Smooth muscle cell (in vitro differentiated cells): ENCODE data around the gene C12orf76. TPM values are rescaled to one million over a fixed set of nuclear protein-coding genes. Genes with fewer than 3 reads are reported as not detected.
A peak's percentile ranks its signal among the peaks of the same experiment; 100 is the strongest.

Source experiments
- DNase-seq: peaks from one replicate; lab custom pipeline; 2025; ENCODE audit not compliant: unreplicated experiment; lab: John Stamatoyannopoulos, UW
- H2AFZ ChIP-seq: fragments of 200-600 bp; sonication (generic); 2 replicates; pipeline ENCODE4 v1.6.0; 2016; ENCODE audit warnings: antibody characterized with exemption, low read depth, mild to moderate bottlenecking
- H3F3A ChIP-seq: fragments of 200-600 bp; sonication (generic); 2 replicates; pipeline ENCODE4 v1.6.0; 2017; ENCODE audit warnings: antibody characterized with exemption, low read depth
- H3K27ac ChIP-seq: fragments of 200-600 bp; sonication (generic); 2 replicates; pipeline ENCODE4 v1.5.1; 2016; ENCODE audit warnings: low read depth, mild to moderate bottlenecking
- H3K27me3 ChIP-seq: fragments of 200-600 bp; sonication (generic); 2 replicates; pipeline ENCODE4 v1.6.1; 2016; ENCODE audit warnings: low read depth, mild to moderate bottlenecking
- H3K36me3 ChIP-seq: fragments of 200-600 bp; sonication (generic); 2 replicates; pipeline ENCODE4 v1.5.1; 2016; ENCODE audit warnings: low read depth
- H3K4me1 ChIP-seq: fragments of 200-600 bp; sonication (generic); 2 replicates; pipeline ENCODE4 v1.5.1; 2016; ENCODE audit warnings: low read depth
- H3K4me2 ChIP-seq: fragments of 200-600 bp; sonication (generic); 2 replicates; pipeline ENCODE4 v1.6.0; 2016; ENCODE audit warnings: mild to moderate bottlenecking
- H3K4me3 ChIP-seq: fragments of 200-600 bp; sonication (generic); 2 replicates; pipeline ENCODE4 v1.5.1; 2016; ENCODE audit warnings: mild to moderate bottlenecking
- H3K79me2 ChIP-seq: fragments of 200-600 bp; sonication (generic); 2 replicates; pipeline ENCODE4 v1.6.0; 2016; ENCODE audit warnings: low read depth, mild to moderate bottlenecking
- H3K9ac ChIP-seq: fragments of 200-600 bp; sonication (generic); 2 replicates; pipeline ENCODE4 v1.6.0; 2016; ENCODE audit warnings: low read depth
- H3K9me3 ChIP-seq: fragments of 200-600 bp; sonication (generic); replicated peaks from 2 replicates; pipeline ENCODE4 v1.5.1; 2016; ENCODE audit warnings: low read depth
- H4K20me1 ChIP-seq: fragments of 200-600 bp; sonication (generic); 2 replicates; pipeline ENCODE4 v1.6.0; 2016; ENCODE audit warnings: low read depth
- WGBS: methylation state at CpG from one replicate; pipeline ENCODE4 v1.1.7; 2016; ENCODE audit warnings: low lambda C conversion rate; 5-methylcytosine and 5-hydroxymethylcytosine counted together
- polyA plus RNA-seq: library from polyadenylated mRNA; unstranded; fragments of >200 nt; fragmentation: Nextera tagmentation; extraction: Ambion mirVana; gene quantifications from 2 replicates; pipeline ENCODE4 v1.2.1, GENCODE V29; 2016
- total RNA-seq: library from RNA; depleted of rRNA; stranded (reverse); fragments of >200 nt; gene quantifications from 2 replicates; pipeline ENCODE4 v1.2.3, GENCODE V29; 2014
- TF ChIP-seq, protein P1 (sequence below): fragments of 200-600 bp; sonication (generic); IDR thresholded peaks from 2 replicates; pipeline ENCODE4 v1.5.1; 2017; ENCODE audit warnings: borderline replicate concordance, mild to moderate bottlenecking, antibody characterized with exemption; ENCODE audit not compliant: insufficient read depth, poor library complexity, severe bottlenecking

C12orf76 gene
- total and polyA plus RNA-seq, 2 experiments from 2014 or later, result 10.0 to 12.0 TPM

GRCh38 chr12:110005319-110005973 lies 42.9 kb downstream of the C12orf76 start:
- Histone ChIP-seq H3K9ac (no peak overlapping the region), H3K9me3 (no peaks in the 10 kb centered on the region), H3K27me3 (no peaks in the 10 kb centered on the region), H3K36me3 (no peaks in the 10 kb centered on the region), H3K4me2 (no peak overlapping the region), H2AFZ (no peak overlapping the region), H4K20me1 (peaks cover 31% of the 10 kb centered on the region), H3K4me3 (no peak overlapping the region), H3K79me2 (peaks cover 16% of the 10 kb centered on the region), H3K27ac (no peak overlapping the region), H3K4me1 (no peaks in the 10 kb centered on the region), H3F3A (no peaks in the 10 kb centered on the region)
- DNase-seq, result no peak
- WGBS, result 96% methylated on average over 7 of the region's 7 CpGs
- TF ChIP-seq, protein P1, sequence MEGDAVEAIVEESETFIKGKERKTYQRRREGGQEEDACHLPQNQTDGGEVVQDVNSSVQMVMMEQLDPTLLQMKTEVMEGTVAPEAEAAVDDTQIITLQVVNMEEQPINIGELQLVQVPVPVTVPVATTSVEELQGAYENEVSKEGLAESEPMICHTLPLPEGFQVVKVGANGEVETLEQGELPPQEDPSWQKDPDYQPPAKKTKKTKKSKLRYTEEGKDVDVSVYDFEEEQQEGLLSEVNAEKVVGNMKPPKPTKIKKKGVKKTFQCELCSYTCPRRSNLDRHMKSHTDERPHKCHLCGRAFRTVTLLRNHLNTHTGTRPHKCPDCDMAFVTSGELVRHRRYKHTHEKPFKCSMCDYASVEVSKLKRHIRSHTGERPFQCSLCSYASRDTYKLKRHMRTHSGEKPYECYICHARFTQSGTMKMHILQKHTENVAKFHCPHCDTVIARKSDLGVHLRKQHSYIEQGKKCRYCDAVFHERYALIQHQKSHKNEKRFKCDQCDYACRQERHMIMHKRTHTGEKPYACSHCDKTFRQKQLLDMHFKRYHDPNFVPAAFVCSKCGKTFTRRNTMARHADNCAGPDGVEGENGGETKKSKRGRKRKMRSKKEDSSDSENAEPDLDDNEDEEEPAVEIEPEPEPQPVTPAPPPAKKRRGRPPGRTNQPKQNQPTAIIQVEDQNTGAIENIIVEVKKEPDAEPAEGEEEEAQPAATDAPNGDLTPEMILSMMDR, result no peak

GRCh38 chr12:110004598-110004997 lies 43.7 kb downstream of the C12orf76 start:
- H3F3A ChIP-seq, result no peaks in the 10 kb centered on the region
- no peak overlapping the region for H2AFZ ChIP-seq
- peaks cover 11% of the 10 kb centered on the region for H3K79me2 ChIP-seq
- no peak overlapping the region for H3K4me2 ChIP-seq
- TF ChIP-seq, protein P1, result no peak
- WGBS, result 90% methylated on average over 4 of the region's 4 CpGs
- no peaks in the 10 kb centered on the region for H3K27me3 ChIP-seq
- no peak for DNase-seq
- no peak overlapping the region for H3K27ac ChIP-seq
- H3K4me3 ChIP-seq, result no peak overlapping the region
- H3K36me3 ChIP-seq, result no peaks in the 10 kb centered on the region
- H4K20me1 ChIP-seq, result peaks cover 26% of the 10 kb centered on the region
- no peak overlapping the region for H3K9ac ChIP-seq
- H3K9me3 ChIP-seq, result no peaks in the 10 kb centered on the region
- H3K4me1 ChIP-seq, result peaks cover 5% of the 10 kb centered on the region

GRCh38 chr12:110002676-110003515 lies 45.4 kb downstream of the C12orf76 start:
- H3K79me2 ChIP-seq, result peaks cover 7% of the 10 kb centered on the region
- H3K36me3 ChIP-seq, result no peaks in the 10 kb centered on the region
- no peaks in the 10 kb centered on the region for H3K27me3 ChIP-seq
- peak overlapping the region; percentile 80 for H3K27ac ChIP-seq
- no peak for DNase-seq
- peaks cover 10% of the 10 kb centered on the region for H3K4me1 ChIP-seq
- H3K9ac ChIP-seq, result no peak overlapping the region
- H2AFZ ChIP-seq, result no peak overlapping the region
- TF ChIP-seq, protein P1, result no peak
- H4K20me1 ChIP-seq, result peaks cover 15% of the 10 kb centered on the region
- H3K9me3 ChIP-seq, result no peaks in the 10 kb centered on the region
- no peak overlapping the region for H3K4me3 ChIP-seq
- peaks cover 4% of the 10 kb centered on the region for H3F3A ChIP-seq
- 92% methylated on average over 8 of the region's 8 CpGs for whole genome bisulfite sequencing
- H3K4me2 ChIP-seq, result no peak overlapping the region
